K562 (cell line): ENCODE measurements around the gene ARL6IP6. TPM values are rescaled to one million over a fixed set of nuclear protein-coding genes. Genes with fewer than 3 reads are reported as not detected.

Experiments
- ATAC-seq: fragments of 200-7000 bp; cut with Tn5 transposase; 3 replicates; pipeline ENCODE4 v1.9.1; 2020; ENCODE audit warnings: moderate library complexity
- BruUV-seq: library from RNA; stranded (reverse); fragments of 400-500 nt; replicated peaks from 2 replicates; lab custom pipeline; 2021; lab: Mats Ljungman, UMichigan
- CTCF ChIA-PET: fragments of 300-600 bp; formaldehyde crosslinking; extraction: SDS; loops from one replicate; lab custom pipeline; 2021; ENCODE audit warnings: low intra/inter-chr PET ratio; lab: Yijun Ruan, JAX
- POLR2A ChIA-PET: fragments of 300-600, 350-650 bp; sonication (Branson Sonifier 250); formaldehyde crosslinking; extraction: SDS; loops from one replicate; lab custom pipeline; 2021; ENCODE audit warnings: antibody characterized with exemption, inconsistent platforms; lab: Yijun Ruan, JAX
- DNase-seq, 4 experiments: peaks; one replicate each; pipeline versions ENCODE4 v3.0.0 to v3.0.0-alpha.2; 2011 to 2018; ENCODE audit warnings: low spot score in 3 of 4, mixed read lengths in 3 of 4; ENCODE audit errors: extremely low read depth in 1 of 4
- FAIRE-seq: peaks from 2 replicates; lab custom pipeline; 2011; peaks lifted over from hg19 to GRCh38; lab: Jason Lieb, UNC
- H2AFZ ChIP-seq: 2 replicates; pipeline ENCODE4 v1.6.0; 2011; ENCODE audit warnings: low read depth, low read length, control low read depth, inconsistent platforms
- H3K27ac ChIP-seq: fragments of 200-600 bp; 3 replicates; pipeline ENCODE4 v1.8.0; 2011; ENCODE audit warnings: low read depth, mild to moderate bottlenecking, control low read depth, inconsistent platforms, low read length, moderate library complexity, mixed read lengths; ENCODE audit errors: extremely low read depth
- H3K27me3 ChIP-seq, 2 experiments: fragments of 300-600 bp in 1 of 2; 2 replicates in 1 of 2; 3 replicates in 1 of 2; pipeline versions ENCODE4 v1.6.0 to v1.8.0; 2011; ENCODE audit warnings: inconsistent platforms in 2 of 2, low read length in 2 of 2, mild to moderate bottlenecking in 1 of 2, mixed read lengths in 1 of 2, moderate library complexity in 1 of 2; ENCODE audit not compliant: control insufficient read depth in 2 of 2, insufficient read depth in 2 of 2
- H3K36me3 ChIP-seq: fragments of 300-600 bp; 3 replicates; pipeline ENCODE4 v1.8.0; 2011; ENCODE audit warnings: mild to moderate bottlenecking, low read length, inconsistent platforms; ENCODE audit not compliant: control insufficient read depth, insufficient read depth
- H3K4me1 ChIP-seq, 2 experiments: fragments of 200-600 bp in 1 of 2; replicated peaks in 1 of 2; 2 replicates in 1 of 2; 3 replicates in 1 of 2; pipeline versions ENCODE4 v1.5.1 to v1.8.0; 2011; ENCODE audit warnings: inconsistent platforms in 2 of 2, low read length in 2 of 2, mild to moderate bottlenecking in 1 of 2, mixed read lengths in 1 of 2, moderate library complexity in 1 of 2; ENCODE audit not compliant: control insufficient read depth in 2 of 2, insufficient read depth in 2 of 2
- H3K4me2 ChIP-seq: 2 replicates; pipeline ENCODE4 v1.6.1; 2011; ENCODE audit warnings: low read length, control low read depth, inconsistent platforms, mixed read lengths; ENCODE audit not compliant: insufficient read depth
- H3K4me3 ChIP-seq: fragments of 200-600 bp; sonication (generic), shearing (Covaris generic); 2 replicates; pipeline ENCODE4 v1.5.1; 2016; ENCODE audit warnings: control low read depth, inconsistent platforms
- H3K79me2 ChIP-seq: fragments of 200-600 bp; 3 replicates; pipeline ENCODE4 v1.8.0; 2011; ENCODE audit warnings: low read length, inconsistent platforms; ENCODE audit not compliant: control insufficient read depth, insufficient read depth
- H3K9ac ChIP-seq, 2 experiments: 2 replicates each; pipeline versions ENCODE4 v1.6.0 to v1.6.1; 2011; ENCODE audit warnings: low read depth in 2 of 2, low read length in 2 of 2, control low read depth in 1 of 2, inconsistent platforms in 1 of 2, mild to moderate bottlenecking in 1 of 2, mixed read lengths in 1 of 2; ENCODE audit not compliant: insufficient read depth in 1 of 2
- H3K9me1 ChIP-seq: one replicate; pipeline ENCODE4 v1.6.0; 2011; ENCODE audit warnings: inconsistent platforms, mild to moderate bottlenecking, low read length, moderate library complexity; ENCODE audit not compliant: control insufficient read depth, insufficient read depth
- H3K9me3 ChIP-seq: replicated peaks from 2 replicates; pipeline ENCODE4 v1.5.1; 2011; ENCODE audit warnings: low read depth, low read length, inconsistent platforms; ENCODE audit not compliant: control insufficient read depth, insufficient read depth
- H4K20me1 ChIP-seq: replicated peaks from 2 replicates; pipeline ENCODE4 v1.6.1; 2011; ENCODE audit warnings: low read length, inconsistent platforms, mixed read lengths; ENCODE audit not compliant: control insufficient read depth, insufficient read depth
- AFF1 ChIP-seq, 2 experiments: fragments of 450-650 bp; IDR thresholded peaks; 2 replicates each; pipeline ENCODE4 v1.6.1; 2018; ENCODE audit warnings: mild to moderate bottlenecking in 2 of 2, low read depth in 1 of 2; ENCODE audit not compliant: partially characterized antibody in 2 of 2
- E2F5 ChIP-seq: sonication (generic); formaldehyde crosslinking; IDR thresholded peaks from 2 replicates; pipeline ENCODE4 v1.8.0; 2022; ENCODE audit warnings: mild to moderate bottlenecking, missing genetic modification reagents
- EP400 ChIP-seq: fragments of 450-650 bp; IDR thresholded peaks from 2 replicates; pipeline ENCODE4 v1.6.1; 2017; ENCODE audit warnings: antibody characterized with exemption, mild to moderate bottlenecking, moderate library complexity
- HDAC1 ChIP-seq, 2 experiments: fragments of 450-650 bp; IDR thresholded peaks; 2 replicates each; pipeline ENCODE4 v1.6.1; 2016 to 2017; ENCODE audit warnings: inconsistent platforms in 1 of 2, mild to moderate bottlenecking in 1 of 2, moderate library complexity in 1 of 2
- MAFK ChIP-seq: IDR thresholded peaks from 2 replicates; pipeline ENCODE4 v1.6.1; 2011; ENCODE audit warnings: low read length, improper control_type of control experiment
- MCM2 ChIP-seq: fragments of 450-650 bp; IDR thresholded peaks from 2 replicates; pipeline ENCODE4 v1.6.1; 2017; ENCODE audit warnings: low read depth, mild to moderate bottlenecking
- OTX1 ChIP-seq: fragments of 450-650 bp; formaldehyde crosslinking; IDR thresholded peaks from 2 replicates; pipeline ENCODE4 v1.4.0; 2022; ENCODE audit warnings: mild to moderate bottlenecking
- RBM22 ChIP-seq: fragments of 200-400 bp; formaldehyde crosslinking; IDR thresholded peaks from 2 replicates; pipeline ENCODE4 v1.6.1; 2018; ENCODE audit warnings: low read length, low read depth; ENCODE audit not compliant: poor library complexity, severe bottlenecking
- SMARCA4 ChIP-seq: fragments of 450-650 bp; IDR thresholded peaks from 2 replicates; pipeline ENCODE4 v1.6.1; 2016
- TEAD4 ChIP-seq, 2 experiments: sonication (generic) in 1 of 2; formaldehyde crosslinking in 1 of 2; IDR thresholded peaks; 2 replicates each; pipeline versions ENCODE4 v1.6.1 to v1.8.0; 2012 to 2022; ENCODE audit warnings: borderline replicate concordance in 1 of 2, inconsistent platforms in 1 of 2, low read length in 1 of 2, mild to moderate bottlenecking in 1 of 2, missing genetic modification reagents in 1 of 2
- ZZZ3 ChIP-seq: fragments of 450-650 bp; IDR thresholded peaks from 2 replicates; pipeline ENCODE4 v1.6.1; 2016; ENCODE audit warnings: antibody characterized with exemption, mild to moderate bottlenecking, moderate library complexity
- WGBS: fragments of 100-300 bp; shearing (Covaris generic); methylation state at CpG from one replicate; pipeline ENCODE4 v1.1.6; 2016; ENCODE audit warnings: low coverage, mixed read lengths; ENCODE audit not compliant: insufficient coverage; ENCODE audit errors: missing lambda C conversion rate; 5-methylcytosine and 5-hydroxymethylcytosine counted together
- in situ Hi-C: fragments of 300-500 bp; cut with MboI; formaldehyde crosslinking; loops from 4 replicates; pipeline ENCODE4 v1.15.0; 2018; ENCODE audit warnings: inconsistent platforms, mixed read lengths
- intact Hi-C: fragments of 100-400 bp; cut with micrococcal nuclease; formaldehyde crosslinking; loops from 2 replicates; pipeline ENCODE4 v1.14.2; 2022
- polyA plus RNA-seq, 8 experiments: library from polyadenylated mRNA; depleted of rRNA in 4 of 8; stranded (reverse) in 5 of 8; unstranded in 3 of 8; fragments of >200 nt; fragmentation: Nextera tagmentation in 2 of 8; fragmentation: Illumina TruSeq in 1 of 8; extraction: Ambion mirVana in 2 of 8; extraction: Trizol in 1 of 8; gene quantifications; 2 replicates each; pipeline versions ENCODE4 v1.2.1 to v1.2.3, GENCODE V29; 2011 to 2014; ENCODE audit warnings: inconsistent platforms in 1 of 8, missing spikeins in 1 of 8
- total RNA-seq, 7 experiments: library from RNA; depleted of rRNA in 6 of 7; stranded (reverse); fragments of >200 nt in 6 of 7; fragmentation: Illumina TruSeq in 2 of 7; extraction: Trizol in 2 of 7; gene quantifications; 2 replicates each; pipeline versions ENCODE4 v1.2.1 to v1.2.3, GENCODE V29; 2011 to 2021; ENCODE audit warnings: low replicate concordance in 1 of 7
- TF ChIP-seq, protein P1 (sequence below), 3 experiments: IDR thresholded peaks in 2 of 3; conservative IDR thresholded peaks in 1 of 3; 2 replicates each; pipeline ENCODE4 v1.5.1; 2011 to 2012; ENCODE audit warnings: low read length in 3 of 3, mild to moderate bottlenecking in 3 of 3, control low read depth in 2 of 3, improper control_type of control experiment in 1 of 3, inconsistent platforms in 1 of 3, low read depth in 1 of 3, mixed read lengths in 1 of 3, moderate library complexity in 1 of 3; ENCODE audit not compliant: insufficient read depth in 2 of 3

The ARL6IP6 gene
- total and polyA plus RNA-seq, 9 of the 15 experiments (the other 6 are each of a cell fraction or from before 2014, with no cell fraction given), result 19.2 to 98.5 (median 36.2) TPM

DNA sequence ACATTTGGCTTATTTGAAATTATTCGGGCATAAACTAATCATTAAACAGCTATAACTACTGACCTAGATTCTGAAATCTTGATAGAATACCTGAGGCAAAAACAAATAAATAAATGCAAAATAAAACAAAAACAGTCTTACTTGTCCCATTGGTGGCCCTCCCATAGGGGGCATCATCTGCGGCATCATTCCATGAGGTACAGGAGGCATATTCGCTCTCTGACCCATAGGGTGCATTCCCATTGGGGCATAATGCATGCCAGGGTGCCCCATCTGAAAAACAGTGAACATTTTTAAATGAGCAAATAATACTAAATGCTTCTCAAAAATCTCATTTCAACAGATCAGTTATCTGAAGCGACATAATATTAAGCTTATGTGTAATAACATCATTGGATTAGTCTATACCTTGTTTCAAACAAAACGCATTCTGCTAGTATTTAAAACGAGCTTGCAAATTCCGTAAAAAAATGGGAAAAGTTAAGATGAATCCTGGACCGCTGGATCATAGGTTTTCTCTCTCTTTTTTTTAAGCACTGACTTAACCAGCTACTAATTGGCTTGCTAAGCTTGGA is 2.5 kb upstream of the ARL6IP6 start (continued):
- no peak for TF ChIP-seq SMARCA4
- peak in 1 of 2 experiments; percentile 21; a peak in 1 of 4 replicates for TF ChIP-seq HDAC1 (IDR thresholded peaks at IDR 0.05)
- TF ChIP-seq, protein P1, sequence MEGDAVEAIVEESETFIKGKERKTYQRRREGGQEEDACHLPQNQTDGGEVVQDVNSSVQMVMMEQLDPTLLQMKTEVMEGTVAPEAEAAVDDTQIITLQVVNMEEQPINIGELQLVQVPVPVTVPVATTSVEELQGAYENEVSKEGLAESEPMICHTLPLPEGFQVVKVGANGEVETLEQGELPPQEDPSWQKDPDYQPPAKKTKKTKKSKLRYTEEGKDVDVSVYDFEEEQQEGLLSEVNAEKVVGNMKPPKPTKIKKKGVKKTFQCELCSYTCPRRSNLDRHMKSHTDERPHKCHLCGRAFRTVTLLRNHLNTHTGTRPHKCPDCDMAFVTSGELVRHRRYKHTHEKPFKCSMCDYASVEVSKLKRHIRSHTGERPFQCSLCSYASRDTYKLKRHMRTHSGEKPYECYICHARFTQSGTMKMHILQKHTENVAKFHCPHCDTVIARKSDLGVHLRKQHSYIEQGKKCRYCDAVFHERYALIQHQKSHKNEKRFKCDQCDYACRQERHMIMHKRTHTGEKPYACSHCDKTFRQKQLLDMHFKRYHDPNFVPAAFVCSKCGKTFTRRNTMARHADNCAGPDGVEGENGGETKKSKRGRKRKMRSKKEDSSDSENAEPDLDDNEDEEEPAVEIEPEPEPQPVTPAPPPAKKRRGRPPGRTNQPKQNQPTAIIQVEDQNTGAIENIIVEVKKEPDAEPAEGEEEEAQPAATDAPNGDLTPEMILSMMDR (IDR thresholded peaks at IDR 0.05 in 2 of 3, conservative IDR thresholded peaks at IDR 0.05 in 1 of 3; ENCODE audit: insufficient read depth in 2 of 3, low read depth in 1 of 3, low read length in 3 of 3), result peak; percentile 86 to 98 (median 95)
- no peak for TF ChIP-seq MCM2
- peak; percentile 36; the same call in 1 of the 2 replicates for TF ChIP-seq TEAD4 (IDR thresholded peaks at IDR 0.05; ENCODE audit: low read length)
- TF ChIP-seq TEAD4 (CRISPR knock-in tag; IDR thresholded peaks at IDR 0.05; ENCODE audit: borderline replicate concordance), result no peak
- TF ChIP-seq EP400, result peak; percentile 19; the same call in 1 of the 2 replicates

DNA sequence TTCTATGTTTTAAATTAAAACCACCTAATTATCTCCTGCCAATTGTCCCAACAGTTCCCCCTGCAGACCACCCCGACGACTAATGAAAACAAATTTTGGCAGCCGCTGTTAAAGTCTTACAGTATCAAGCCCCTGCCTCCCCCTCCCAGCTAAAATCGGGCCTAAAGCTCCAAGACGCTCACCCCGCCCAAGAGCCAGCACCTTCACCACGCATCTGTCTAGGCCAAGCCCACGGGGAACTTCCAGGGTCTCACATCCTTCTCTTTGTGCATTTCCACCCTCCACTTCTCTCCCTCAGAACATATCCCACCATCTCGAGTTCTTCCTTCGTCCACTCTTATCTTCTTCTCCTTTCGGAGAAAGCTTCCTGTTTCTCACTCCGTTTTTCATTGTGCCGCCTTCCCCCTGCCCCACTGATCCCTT is 1.6 kb upstream of the ARL6IP6 start:
- Histone ChIP-seq H3K36me3 (peaks cover 57% of the 10 kb centered on the region), H3K9ac (peak overlapping the region; percentile 96), H3K27ac (peak overlapping the region; percentile 98), H4K20me1 (no peaks in the 10 kb centered on the region), H2AFZ (peak overlapping the region; percentile 99), H3K9me1 (no peaks in the 10 kb centered on the region), H3K79me2 (peaks cover 89% of the 10 kb centered on the region), H3K4me2 (peak overlapping the region; percentile 95), H3K4me1 (peaks cover 3 to 12% of the 10 kb centered on the region in 2 experiments; a peak in 2 of 5 replicates), H3K9me3 (no peaks in the 10 kb centered on the region), H3K27me3 (no peaks in the 10 kb centered on the region), H3K4me3 (peak overlapping the region; percentile 79)
- ATAC-seq, result peak; percentile 15
- intact Hi-C loops (loop anchor here (5.0 kb wide), 2 partner anchors 540 to 1430 kb away; partner anchors contain the start of genes NMI and STAM2), in situ Hi-C loops (no loop called here)
- ChIA-PET CTCF (interaction anchor here (0.7 kb wide), 1 partner anchor 13 kb away, joined by 3 read pairs; no protein-coding TSS in a partner anchor), POLR2A (interaction anchor here (0.7 to 2.0 kb wide), 11 partner anchors 8 to 127 kb away, joined by 3 to 11 read pairs (median 5); no protein-coding TSS in a partner anchor)
- no TSS peak for BruUV-seq
- DNase-seq, result peak; percentile 25 to 74 (median 42)
- FAIRE-seq, result no peak
- under 1% methylated on average over 13 of the region's 13 CpGs for WGBS
- TF ChIP-seq ZZZ3 (peak; percentile 80; the same call in 1 of the 2 replicates), AFF1 (IDR thresholded peaks at IDR 0.05; ENCODE audit: low read depth in 1 of 2, partially characterized antibody in 2 of 2) (peak in 1 of 2 experiments; percentile 22), OTX1 (peak; percentile 89; the same call in 1 of the 2 replicates), RBM22 (no peak), E2F5 (CRISPR knock-in tag) (peak; percentile 85; the same call in 1 of the 2 replicates), MAFK (no peak)
